ENCODE measurements around the gene FARS2.

- TF ChIP-seq EP300 (IDR thresholded peaks at IDR 0.05), result no peak
- no peak for TF ChIP-seq POLR2A (IDR thresholded peaks at IDR 0.05)
- no peak for TF ChIP-seq CTCF (IDR thresholded peaks at IDR 0.05)
Observed at GRCh38 chr6:5243069-5243468, 18.2 kb upstream of the FARS2 start.
